ENCODE measurements around the gene ABI3BP.

DNA sequence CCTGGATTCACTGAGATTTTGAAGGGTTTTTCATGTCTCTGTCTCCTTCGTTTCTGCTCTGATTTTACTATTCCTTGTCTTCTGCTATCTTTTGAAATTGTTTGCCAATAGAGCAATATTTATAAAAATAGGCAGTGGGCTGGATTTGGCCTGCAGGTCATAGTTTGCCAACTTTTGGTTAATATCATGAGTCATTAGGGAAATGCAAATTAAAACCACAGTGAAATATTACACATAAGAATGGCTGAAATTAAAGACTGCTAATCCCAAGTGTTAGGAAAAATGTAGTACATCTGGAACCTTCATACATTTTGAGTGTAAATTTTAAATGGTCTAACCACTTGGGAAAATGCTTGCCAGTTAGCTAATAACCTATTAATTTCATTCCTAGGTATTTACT is 56.3 kb downstream of the ABI3BP start:
- TF ChIP-seq CREB1 (IDR thresholded peaks at IDR 0.05; ENCODE audit: low read depth) (no peak), RAD21 (IDR thresholded peaks at IDR 0.05; ENCODE audit: low read depth) (no peak), CEBPB (IDR thresholded peaks at IDR 0.05) (no peak), TAF1 (IDR thresholded peaks at IDR 0.05; ENCODE audit: low read depth) (no peak), YY1 (IDR thresholded peaks at IDR 0.05; ENCODE audit: low read depth) (no peak), EP300 (IDR thresholded peaks at IDR 0.05; ENCODE audit: borderline replicate concordance) (no peak), NFIC (IDR thresholded peaks at IDR 0.05) (no peak), ZBTB7A (IDR thresholded peaks at IDR 0.05; ENCODE audit: low read depth) (no peak)
- TF ChIP-seq, protein P1, sequence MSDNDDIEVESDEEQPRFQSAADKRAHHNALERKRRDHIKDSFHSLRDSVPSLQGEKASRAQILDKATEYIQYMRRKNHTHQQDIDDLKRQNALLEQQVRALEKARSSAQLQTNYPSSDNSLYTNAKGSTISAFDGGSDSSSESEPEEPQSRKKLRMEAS (IDR thresholded peaks at IDR 0.05), result no peak
- TF ChIP-seq, protein P2, sequence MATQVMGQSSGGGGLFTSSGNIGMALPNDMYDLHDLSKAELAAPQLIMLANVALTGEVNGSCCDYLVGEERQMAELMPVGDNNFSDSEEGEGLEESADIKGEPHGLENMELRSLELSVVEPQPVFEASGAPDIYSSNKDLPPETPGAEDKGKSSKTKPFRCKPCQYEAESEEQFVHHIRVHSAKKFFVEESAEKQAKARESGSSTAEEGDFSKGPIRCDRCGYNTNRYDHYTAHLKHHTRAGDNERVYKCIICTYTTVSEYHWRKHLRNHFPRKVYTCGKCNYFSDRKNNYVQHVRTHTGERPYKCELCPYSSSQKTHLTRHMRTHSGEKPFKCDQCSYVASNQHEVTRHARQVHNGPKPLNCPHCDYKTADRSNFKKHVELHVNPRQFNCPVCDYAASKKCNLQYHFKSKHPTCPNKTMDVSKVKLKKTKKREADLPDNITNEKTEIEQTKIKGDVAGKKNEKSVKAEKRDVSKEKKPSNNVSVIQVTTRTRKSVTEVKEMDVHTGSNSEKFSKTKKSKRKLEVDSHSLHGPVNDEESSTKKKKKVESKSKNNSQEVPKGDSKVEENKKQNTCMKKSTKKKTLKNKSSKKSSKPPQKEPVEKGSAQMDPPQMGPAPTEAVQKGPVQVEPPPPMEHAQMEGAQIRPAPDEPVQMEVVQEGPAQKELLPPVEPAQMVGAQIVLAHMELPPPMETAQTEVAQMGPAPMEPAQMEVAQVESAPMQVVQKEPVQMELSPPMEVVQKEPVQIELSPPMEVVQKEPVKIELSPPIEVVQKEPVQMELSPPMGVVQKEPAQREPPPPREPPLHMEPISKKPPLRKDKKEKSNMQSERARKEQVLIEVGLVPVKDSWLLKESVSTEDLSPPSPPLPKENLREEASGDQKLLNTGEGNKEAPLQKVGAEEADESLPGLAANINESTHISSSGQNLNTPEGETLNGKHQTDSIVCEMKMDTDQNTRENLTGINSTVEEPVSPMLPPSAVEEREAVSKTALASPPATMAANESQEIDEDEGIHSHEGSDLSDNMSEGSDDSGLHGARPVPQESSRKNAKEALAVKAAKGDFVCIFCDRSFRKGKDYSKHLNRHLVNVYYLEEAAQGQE (IDR thresholded peaks at IDR 0.05; ENCODE audit: low read depth), result no peak
- TF ChIP-seq, protein P3, sequence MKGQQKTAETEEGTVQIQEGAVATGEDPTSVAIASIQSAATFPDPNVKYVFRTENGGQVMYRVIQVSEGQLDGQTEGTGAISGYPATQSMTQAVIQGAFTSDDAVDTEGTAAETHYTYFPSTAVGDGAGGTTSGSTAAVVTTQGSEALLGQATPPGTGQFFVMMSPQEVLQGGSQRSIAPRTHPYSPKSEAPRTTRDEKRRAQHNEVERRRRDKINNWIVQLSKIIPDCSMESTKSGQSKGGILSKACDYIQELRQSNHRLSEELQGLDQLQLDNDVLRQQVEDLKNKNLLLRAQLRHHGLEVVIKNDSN (IDR thresholded peaks at IDR 0.05), result no peak

Measured in Ishikawa (cell line).